Esophagus (tissue), 2 donors: ENCODE results near the gene KNDC1. TPM values are rescaled to one million over a fixed set of nuclear protein-coding genes. Genes with fewer than 3 reads are reported as not detected.

Experiments
- H3K27ac ChIP-seq, 2 donors: one replicate each; pipeline ENCODE4 v1.5.1; 2013; ENCODE audit warnings: low read depth in 2 of 2, mild to moderate bottlenecking in 2 of 2, inconsistent platforms in 1 of 2, low read length in 1 of 2, moderate library complexity in 1 of 2
- H3K27me3 ChIP-seq, 2 donors: one replicate each; pipeline ENCODE4 v1.6.1; 2013; ENCODE audit warnings: low read length in 2 of 2, control low read depth in 1 of 2, mild to moderate bottlenecking in 1 of 2; ENCODE audit not compliant: insufficient read depth in 2 of 2, control insufficient read depth in 1 of 2
- H3K36me3 ChIP-seq, 2 donors: one replicate each; pipeline ENCODE4 v1.6.1; 2013; ENCODE audit warnings: low read length in 1 of 2; ENCODE audit not compliant: control insufficient read depth in 2 of 2, insufficient read depth in 2 of 2
- H3K4me1 ChIP-seq, 2 donors: one replicate each; pipeline ENCODE4 v1.6.1; 2013; ENCODE audit warnings: low read length in 1 of 2; ENCODE audit not compliant: control insufficient read depth in 2 of 2, insufficient read depth in 2 of 2
- H3K4me3 ChIP-seq, 2 donors: one replicate each; pipeline ENCODE4 v1.5.1; 2013; ENCODE audit warnings: low read length in 2 of 2, mild to moderate bottlenecking in 2 of 2, low read depth in 1 of 2, moderate library complexity in 1 of 2
- H3K9me3 ChIP-seq, 2 donors: one replicate each; pipeline ENCODE4 v1.6.1; 2013; ENCODE audit warnings: mild to moderate bottlenecking in 2 of 2, low read depth in 1 of 2, low read length in 1 of 2, moderate library complexity in 1 of 2; ENCODE audit not compliant: control insufficient read depth in 2 of 2, insufficient read depth in 1 of 2
- WGBS, 2 donors: extraction: QIAGEN DNeasy Blood & Tissue Kit; methylation state at CpG; one replicate each; pipeline ENCODE4 v1.1.7; 2013; 5-methylcytosine and 5-hydroxymethylcytosine counted together
- polyA plus RNA-seq, 2 donors: library from polyadenylated mRNA; stranded (reverse); fragments of 200-250 nt; gene quantifications; one replicate each; pipeline ENCODE4 v1.2.3, GENCODE V29; 2013
- donor health status: healthy with polysubstance abuse.
- donor health status: Bipolar disorder and iron deficiency.

Gene KNDC1
- polyA plus RNA-seq, 2 donors, result 0.16 to 0.39 TPM

DNA sequence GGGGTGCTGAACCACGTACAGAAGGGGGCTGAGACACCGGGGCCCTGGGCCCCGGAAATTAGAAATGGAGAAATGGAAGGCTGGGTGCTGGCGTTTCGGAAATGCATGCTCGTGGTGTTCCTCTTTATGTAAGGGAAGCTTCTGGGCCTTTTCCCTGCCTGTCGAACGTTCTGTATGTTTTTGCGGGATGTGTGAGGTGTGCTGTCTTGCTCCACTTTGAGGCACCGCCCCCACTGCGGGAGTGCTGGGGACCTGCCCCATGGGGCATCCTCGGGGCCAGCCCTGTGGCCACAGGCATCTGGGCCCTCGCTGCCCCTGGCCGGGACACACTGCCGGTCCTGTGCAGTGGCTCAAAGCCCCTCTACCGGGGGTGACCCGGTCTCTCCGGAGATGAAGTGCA lies 75.9 kb downstream of the KNDC1 start:
- no peak overlapping the region for H3K27ac ChIP-seq
- H3K36me3 ChIP-seq, result no peaks in the 10 kb centered on the region
- peaks cover 3 to 28% of the 10 kb centered on the region in 2 donors for H3K27me3 ChIP-seq
- 2 to 3% methylated on average over 18 of the region's 18 CpGs for WGBS, 2 donors
- peaks cover 3 to 8% of the 10 kb centered on the region in 2 donors for H3K4me1 ChIP-seq
- H3K4me3 ChIP-seq, result no peak overlapping the region
- H3K9me3 ChIP-seq, result peaks cover 0 to 3% of the 10 kb centered on the region in 2 donors

DNA sequence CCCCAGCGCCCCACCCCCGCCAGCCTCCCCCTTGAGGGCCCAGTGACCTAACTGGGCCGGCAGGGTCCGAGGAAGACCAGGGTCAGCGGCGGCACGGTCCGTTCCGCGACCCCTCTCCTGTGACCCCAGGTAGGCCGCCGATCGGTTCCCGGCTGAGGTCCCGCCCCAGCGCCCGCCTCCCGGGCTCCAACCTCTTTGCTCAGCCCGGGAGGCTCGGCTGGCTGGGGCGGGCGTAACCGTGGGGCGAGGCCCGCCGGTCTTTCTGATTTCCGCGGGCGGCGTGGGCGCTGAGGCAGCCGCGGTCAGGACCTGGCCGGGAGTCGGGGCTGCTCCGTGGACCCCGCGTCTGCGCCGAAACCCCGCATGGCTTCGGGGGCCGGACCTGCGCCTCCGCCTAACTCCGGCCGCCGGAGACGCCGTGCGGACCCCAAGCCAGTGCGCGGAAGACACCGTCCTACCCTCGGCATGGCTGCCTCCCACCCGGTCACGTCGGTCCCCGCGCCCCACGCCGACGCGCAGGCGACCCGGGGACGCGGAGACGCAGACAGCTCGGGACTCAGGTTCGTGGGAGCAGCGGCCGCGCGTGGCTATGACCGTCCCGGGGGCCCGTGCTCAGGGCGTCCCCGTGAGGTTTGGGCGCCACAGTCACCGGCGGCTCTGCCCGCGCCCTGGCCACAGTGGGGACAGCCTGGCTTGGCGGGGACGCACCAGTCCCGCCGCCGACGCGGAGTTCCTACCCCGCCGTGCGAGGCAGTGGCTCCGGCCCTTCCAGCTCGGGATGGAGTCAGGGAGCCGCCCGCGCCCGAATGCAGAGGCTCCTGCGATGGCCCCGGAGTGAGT lies 76.6 kb downstream of the KNDC1 start:
- peaks cover 3 to 24% of the 10 kb centered on the region in 2 donors for H3K27me3 ChIP-seq
- peaks cover 7 to 8% of the 10 kb centered on the region in 2 donors for H3K4me1 ChIP-seq
- H3K27ac ChIP-seq, result no peak overlapping the region
- no peaks in the 10 kb centered on the region for H3K36me3 ChIP-seq
- H3K9me3 ChIP-seq, result peaks cover 0 to 3% of the 10 kb centered on the region in 2 donors
- WGBS, 2 donors, result 1% methylated on average over 96 to 103 of the region's 103 CpGs
- H3K4me3 ChIP-seq, result peak overlapping the region; percentile 19 to 25

DNA sequence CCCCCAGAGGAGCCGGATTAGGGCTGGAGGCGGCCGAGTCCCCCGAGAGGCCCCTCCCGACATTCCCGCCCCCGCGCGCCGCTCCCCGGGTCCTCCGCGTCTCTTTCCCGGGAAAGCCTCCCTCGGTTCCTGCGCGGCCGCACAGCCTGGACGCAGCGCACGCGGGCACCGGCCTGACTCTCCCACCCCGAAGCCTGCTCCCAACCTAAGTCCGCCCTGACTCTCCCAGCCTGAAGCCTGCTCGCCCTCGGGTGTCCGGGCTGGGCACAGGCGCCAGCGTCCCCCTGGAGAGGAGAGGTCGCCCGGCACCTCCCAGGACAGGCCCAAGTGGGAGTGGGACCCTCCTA lies 77.2 kb downstream of the KNDC1 start:
- WGBS, 2 donors, result 3 to 6% methylated on average over 28 to 32 of the region's 32 CpGs
- Histone ChIP-seq H3K36me3 (no peaks in the 10 kb centered on the region), H3K27me3 (peaks cover 3 to 24% of the 10 kb centered on the region in 2 donors), H3K9me3 (peaks cover 0 to 3% of the 10 kb centered on the region in 2 donors), H3K4me1 (peaks cover 7 to 8% of the 10 kb centered on the region in 2 donors), H3K4me3 (peak overlapping the region in 1 of 2 donors; percentile 19), H3K27ac (no peak overlapping the region)

DNA sequence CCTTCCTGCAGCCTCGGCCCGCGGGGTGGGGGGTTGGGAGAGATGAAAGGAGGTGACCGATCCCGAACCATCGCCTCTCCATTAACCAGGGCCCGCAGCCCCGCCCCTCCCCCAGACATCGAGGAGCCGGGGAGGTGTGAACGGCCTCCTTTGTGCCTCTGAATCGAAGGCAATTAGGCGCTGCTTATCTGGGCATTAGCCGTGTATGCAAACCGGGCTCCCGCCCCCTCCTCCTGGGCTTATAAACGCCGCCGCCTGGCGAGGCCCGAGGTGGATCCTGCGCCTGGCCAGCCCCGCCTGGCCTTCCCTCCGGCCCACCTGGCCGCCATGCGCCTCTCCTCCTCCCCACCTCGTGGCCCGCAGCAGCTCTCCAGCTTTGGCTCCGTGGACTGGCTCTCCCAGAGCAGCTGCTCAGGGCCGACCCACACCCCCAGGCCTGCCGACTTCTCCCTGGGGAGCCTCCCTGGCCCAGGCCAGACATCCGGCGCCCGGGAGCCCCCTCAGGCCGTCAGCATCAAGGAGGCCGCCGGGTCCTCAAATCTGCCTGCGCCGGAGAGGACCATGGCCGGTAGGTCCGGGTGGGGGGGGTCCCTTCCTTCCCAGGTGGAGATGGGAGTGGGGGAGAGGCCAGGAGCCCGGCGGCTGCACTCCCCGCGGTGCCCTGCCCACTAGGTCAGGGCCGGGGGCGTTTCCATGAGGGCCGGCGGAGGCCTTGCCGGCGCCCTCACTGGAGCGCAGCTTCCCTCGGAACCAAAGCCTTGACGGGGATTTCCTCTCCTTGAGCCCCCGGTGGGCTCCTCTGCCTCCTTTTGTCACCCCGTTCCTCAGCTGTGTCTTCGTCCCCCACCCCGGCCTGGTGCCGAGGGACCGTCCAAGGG lies 77.8 kb downstream of the KNDC1 start, which contains the start of gene VENTX:
Gene VENTX (plus strand): TSS at position 268 of the 878 bp plus-strand sequence. CDS start 60 bp downstream, at position 328.
- Histone ChIP-seq H3K9me3 (peaks cover 0 to 1% of the 10 kb centered on the region in 2 donors), H3K36me3 (no peaks in the 10 kb centered on the region), H3K4me3 (peak within 1 kb of the TSS; percentile 19 to 25), H3K4me1 (peaks cover 7 to 8% of the 10 kb centered on the region in 2 donors), H3K27ac (no peak within 1 kb of the TSS), H3K27me3 (peaks cover 3 to 24% of the 10 kb centered on the region in 2 donors)
- 11 to 16% methylated on average over 55 to 60 of the region's 60 CpGs for WGBS, 2 donors

DNA sequence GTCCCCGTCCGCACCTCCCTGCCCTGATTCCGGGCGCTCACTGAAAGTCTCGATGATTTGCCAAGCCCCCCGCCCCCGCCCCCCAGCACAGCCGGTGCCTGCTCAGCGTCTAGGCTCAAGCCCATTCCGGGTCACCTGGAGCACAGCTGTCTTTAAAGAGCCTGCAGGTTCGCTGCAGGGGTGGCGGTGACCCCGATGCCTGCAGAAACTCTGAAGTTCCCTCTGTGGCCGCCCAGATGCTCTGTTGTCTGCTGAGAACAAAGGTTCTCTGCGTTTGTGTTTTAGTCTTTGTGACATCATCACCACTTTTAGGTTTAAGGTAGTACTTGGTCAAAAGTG lies 78.4 kb downstream of the KNDC1 start:
- Histone ChIP-seq H3K4me1 (peaks cover 7 to 8% of the 10 kb centered on the region in 2 donors), H3K9me3 (peaks cover 0 to 4% of the 10 kb centered on the region in 2 donors), H3K27ac (no peak overlapping the region), H3K27me3 (peaks cover 3 to 24% of the 10 kb centered on the region in 2 donors), H3K36me3 (no peaks in the 10 kb centered on the region), H3K4me3 (no peak overlapping the region)
- WGBS, 2 donors, result 18 to 31% methylated on average over 15 of the region's 15 CpGs

DNA sequence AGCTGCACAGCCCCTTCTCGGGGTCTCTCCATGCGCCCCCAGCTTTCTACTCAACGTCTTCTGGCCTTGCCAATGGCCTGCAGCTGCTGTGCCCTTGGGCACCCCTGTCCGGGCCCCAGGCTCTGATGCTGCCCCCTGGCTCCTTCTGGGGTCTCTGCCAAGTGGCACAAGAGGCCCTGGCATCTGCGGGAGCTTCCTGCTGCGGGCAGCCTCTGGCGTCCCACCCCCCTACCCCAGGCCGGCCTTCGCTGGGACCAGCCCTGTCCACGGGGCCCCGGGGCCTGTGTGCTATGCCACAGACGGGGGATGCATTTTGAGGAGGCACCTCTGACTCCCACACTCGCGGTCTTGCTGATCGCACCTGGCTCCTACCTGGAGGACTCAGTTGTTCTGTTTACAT lies 80.0 kb downstream of the KNDC1 start:
- 73 to 78% methylated on average over 15 of the region's 15 CpGs for WGBS, 2 donors
- Histone ChIP-seq H3K27me3 (peaks cover 3 to 20% of the 10 kb centered on the region in 2 donors), H3K9me3 (peaks cover 0 to 4% of the 10 kb centered on the region in 2 donors), H3K27ac (no peak overlapping the region), H3K4me3 (no peak overlapping the region), H3K36me3 (no peaks in the 10 kb centered on the region), H3K4me1 (peaks cover 7 to 8% of the 10 kb centered on the region in 2 donors)

DNA sequence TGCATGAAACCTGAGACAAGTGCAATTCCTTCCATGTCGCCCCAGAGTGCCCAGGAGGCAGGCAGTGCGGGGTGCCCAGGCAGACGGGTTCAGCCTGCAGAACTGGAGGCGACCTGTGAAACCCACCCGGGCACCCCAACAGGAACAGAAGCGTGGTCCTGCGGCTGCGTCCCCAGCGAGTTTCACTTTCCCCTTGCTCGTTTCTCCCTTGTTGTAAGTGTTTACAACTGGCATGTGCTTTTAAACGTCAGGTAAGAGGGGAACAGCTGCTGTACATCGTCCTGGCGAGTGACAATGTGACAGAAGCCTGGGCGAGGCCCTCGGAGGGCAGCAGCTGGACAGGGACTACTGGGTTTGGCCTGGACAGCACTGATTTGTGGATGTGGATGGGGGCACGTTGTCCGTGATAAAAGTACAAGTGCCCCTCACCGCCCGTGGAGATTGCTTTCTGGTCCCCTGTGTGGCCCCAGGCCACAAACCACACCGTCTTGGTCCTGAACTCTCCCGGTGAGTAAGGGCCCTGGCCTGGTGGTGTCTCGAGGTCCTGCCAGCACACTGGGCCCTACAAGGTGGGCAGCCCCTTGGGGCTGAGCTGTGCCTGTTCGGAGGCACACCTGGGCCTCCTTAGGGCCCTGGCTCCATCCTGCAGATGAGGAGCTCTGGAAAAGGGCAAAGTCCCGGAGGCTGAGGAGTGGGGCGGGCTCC lies 81.6 kb downstream of the KNDC1 start:
- Histone ChIP-seq H3K27me3 (peaks cover 3 to 8% of the 10 kb centered on the region in 2 donors), H3K4me3 (no peak overlapping the region)

DNA sequence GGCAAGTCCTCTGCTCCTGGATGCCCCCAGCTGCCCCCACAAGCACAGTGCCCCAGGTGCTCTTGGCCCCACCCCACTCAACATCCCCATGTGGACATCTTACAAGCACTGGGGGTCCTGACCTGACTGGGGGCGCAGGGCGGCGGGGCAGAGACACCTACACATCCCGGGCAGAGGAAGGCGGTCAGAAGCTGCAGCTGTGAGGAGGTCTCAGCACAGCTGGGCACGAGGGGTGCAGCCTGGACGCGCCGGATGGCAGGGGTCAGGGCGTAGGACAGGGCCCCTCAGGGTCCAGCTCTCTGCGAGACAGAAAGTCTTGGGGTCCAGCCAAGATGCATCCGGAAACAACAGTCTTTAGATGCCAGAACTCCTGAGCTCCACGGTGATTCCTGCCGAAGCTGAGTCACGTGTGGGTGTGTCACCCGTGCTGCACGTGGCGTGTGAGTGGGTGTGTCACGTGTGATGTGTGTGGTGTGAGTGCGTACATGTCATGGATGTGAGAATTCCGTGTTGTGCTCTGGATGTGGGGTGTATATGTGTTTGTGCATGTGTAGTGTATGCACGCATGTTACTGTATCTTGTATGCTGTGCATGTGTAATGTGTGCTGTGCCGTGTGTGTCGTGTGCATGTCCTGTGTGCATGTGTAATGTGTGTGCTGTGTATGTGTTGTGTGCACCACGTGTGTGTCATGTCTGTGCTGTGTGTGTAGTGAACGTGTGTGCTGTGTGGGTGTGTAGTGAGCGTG lies 82.8 kb downstream of the KNDC1 start:
- peaks cover 0 to 3% of the 10 kb centered on the region in 2 donors for H3K4me1 ChIP-seq
- H3K27ac ChIP-seq, result no peak overlapping the region
- H3K9me3 ChIP-seq, result peaks cover 0 to 4% of the 10 kb centered on the region in 2 donors
- no peaks in the 10 kb centered on the region for H3K36me3 ChIP-seq
- no peak overlapping the region for H3K4me3 ChIP-seq
- H3K27me3 ChIP-seq, result peaks cover 0 to 3% of the 10 kb centered on the region in 2 donors
- 68 to 74% methylated on average over 26 to 27 of the region's 27 CpGs for WGBS, 2 donors

More for the DNA sequence above, 81.6 kb downstream of the KNDC1 start:
- Histone ChIP-seq H3K9me3 (peaks cover 0 to 4% of the 10 kb centered on the region in 2 donors), H3K4me1 (peaks cover 4 to 6% of the 10 kb centered on the region in 2 donors), H3K27ac (no peak overlapping the region), H3K36me3 (no peaks in the 10 kb centered on the region)
- WGBS, 2 donors, result 44 to 48% methylated on average over 25 of the region's 25 CpGs
